ENCODE results near the gene GGNBP2. TPM values are rescaled to one million over a fixed set of nuclear protein-coding genes. Genes with fewer than 3 reads are reported as not detected.

Gene GGNBP2
- polyA plus RNA-seq, 3 donors, result 22.3 to 89.5 (median 31.5) TPM

- Mint-ChIP-seq H3K4me3 (no peak overlapping the region), H3K9me3 (no peaks in the 10 kb centered on the region), H3K27me3 (ENCODE audit: low read depth in 3 of 3) (no peaks in the 10 kb centered on the region), H3K4me1 (no peaks in the 10 kb centered on the region), H3K36me3 (peaks cover 71 to 90% of the 10 kb centered on the region in 2 donors), H3K27ac (no peak overlapping the region)
- Histone ChIP-seq H3K79me2 (ENCODE audit: insufficient read depth, low read length) (peaks cover 80% of the 10 kb centered on the region), H3K4me2 (replicated peaks; ENCODE audit: extremely low read depth, low read length, poor library complexity, severe bottlenecking) (no peak overlapping the region), H2AFZ (ENCODE audit: insufficient read depth, low read depth, low read length, poor library complexity, severe bottlenecking) (no peak overlapping the region), H3K9ac (ENCODE audit: insufficient read depth, low read length, poor library complexity, severe bottlenecking) (no peak overlapping the region), H4K20me1 (ENCODE audit: insufficient read depth, low read length) (peaks cover 89% of the 10 kb centered on the region), H3K36me3 (replicated peaks in 1 of 2; ENCODE audit: control insufficient read depth in 1 of 2, insufficient read depth in 2 of 2, low read length in 2 of 2) (peaks cover 74 to 94% of the 10 kb centered on the region in 2 donors), H3K27me3 (ENCODE audit: control insufficient read depth in 2 of 2, insufficient read depth in 2 of 2, low read length in 2 of 2) (no peaks in the 10 kb centered on the region), H3K4me3 (replicated peaks in 1 of 3; ENCODE audit: low read depth in 2 of 3, low read length in 3 of 3) (no peak overlapping the region), H3K4me1 (ENCODE audit: control insufficient read depth in 1 of 2, insufficient read depth in 2 of 2, low read length in 2 of 2) (no peaks in the 10 kb centered on the region), H3K9me3 (replicated peaks in 1 of 2; ENCODE audit: control insufficient read depth in 1 of 2, insufficient read depth in 1 of 2, low read length in 2 of 2) (no peaks in the 10 kb centered on the region), H3K27ac (ENCODE audit: low read depth in 1 of 2, low read length in 2 of 2) (no peak overlapping the region)
- intact Hi-C loops (cut with micrococcal nuclease), result no loop called here
- DNase-seq, result no peak
- WGBS (ENCODE audit: insufficient coverage), result 89% methylated on average over 1 of the region's 2 CpGs
- TF ChIP-seq CTCF (IDR thresholded peaks at IDR 0.05), result no peak
Measured at GRCh38 chr17:36576793-36577192, 32.1 kb downstream of the GGNBP2 start.

- H3K9me3 ChIP-seq (replicated peaks in 1 of 2; ENCODE audit: control insufficient read depth in 1 of 2, insufficient read depth in 1 of 2, low read length in 2 of 2), result no peaks in the 10 kb centered on the region
- no peaks in the 10 kb centered on the region for H3K4me1 Mint-ChIP-seq
- no peak overlapping the region for H3K9ac ChIP-seq (ENCODE audit: insufficient read depth, low read length, poor library complexity, severe bottlenecking)
- H4K20me1 ChIP-seq (ENCODE audit: insufficient read depth, low read length), result peaks cover 88% of the 10 kb centered on the region
- H3K79me2 ChIP-seq (ENCODE audit: insufficient read depth, low read length), result peaks cover 73% of the 10 kb centered on the region
- no CpG with 5 or more reads among the region's 2 CpGs for WGBS (ENCODE audit: insufficient coverage)
- no peak overlapping the region for H3K4me2 ChIP-seq (replicated peaks; ENCODE audit: extremely low read depth, low read length, poor library complexity, severe bottlenecking)
- no peaks in the 10 kb centered on the region for H3K4me1 ChIP-seq (ENCODE audit: control insufficient read depth in 1 of 2, insufficient read depth in 2 of 2, low read length in 2 of 2)
- no peak for DNase-seq
- peaks cover 79 to 92% of the 10 kb centered on the region in 2 donors for H3K36me3 ChIP-seq (replicated peaks in 1 of 2; ENCODE audit: control insufficient read depth in 1 of 2, insufficient read depth in 2 of 2, low read length in 2 of 2)
- no peaks in the 10 kb centered on the region for H3K27me3 ChIP-seq (ENCODE audit: control insufficient read depth in 2 of 2, insufficient read depth in 2 of 2, low read length in 2 of 2)
- no peak overlapping the region for H3K4me3 Mint-ChIP-seq
- no peak overlapping the region for H3K27ac Mint-ChIP-seq
- H3K27me3 Mint-ChIP-seq (ENCODE audit: low read depth in 3 of 3), result no peaks in the 10 kb centered on the region
- no peak for TF ChIP-seq CTCF (IDR thresholded peaks at IDR 0.05)
- no peak overlapping the region for H3K4me3 ChIP-seq (replicated peaks in 1 of 3; ENCODE audit: low read depth in 2 of 3, low read length in 3 of 3)
- intact Hi-C loops (cut with micrococcal nuclease), result no loop called here
- H3K36me3 Mint-ChIP-seq, result peaks cover 65 to 84% of the 10 kb centered on the region in 2 donors
- no peak overlapping the region for H2AFZ ChIP-seq (ENCODE audit: insufficient read depth, low read depth, low read length, poor library complexity, severe bottlenecking)
- H3K27ac ChIP-seq (ENCODE audit: low read depth in 1 of 2, low read length in 2 of 2), result no peak overlapping the region
- H3K9me3 Mint-ChIP-seq, result no peaks in the 10 kb centered on the region
Measured at GRCh38 chr17:36578671-36579070, 34.0 kb downstream of the GGNBP2 start.

Data from CD14-positive monocyte (primary cell).